H9 (cell line): ENCODE measurements around the gene MAPK14. TPM values are rescaled to one million over a fixed set of nuclear protein-coding genes. Genes with fewer than 3 reads are reported as not detected.
A peak's percentile ranks its signal among the peaks of the same experiment; 100 is the strongest.

Experiments used
- DNase-seq: peaks from one replicate; pipeline ENCODE4 v3.0.0-alpha.2; 2017
- H2AFZ ChIP-seq: one replicate; pipeline ENCODE4 v1.6.1; 2013; ENCODE audit warnings: mild to moderate bottlenecking, low read length, control low read depth, moderate library complexity
- H2AK5ac ChIP-seq: 2 replicates; pipeline ENCODE4 v1.6.1; 2013; ENCODE audit warnings: low read length, control low read depth, mixed read lengths; ENCODE audit not compliant: insufficient read length
- H2BK120ac ChIP-seq: one replicate; pipeline ENCODE4 v1.6.1; 2013; ENCODE audit warnings: low read depth, mild to moderate bottlenecking, low read length, control low read depth, inconsistent platforms; ENCODE audit not compliant: poor library complexity, severe bottlenecking
- H2BK12ac ChIP-seq: 2 replicates; pipeline ENCODE4 v1.6.1; 2013; ENCODE audit warnings: low read length, control low read depth, mixed read lengths, low read depth; ENCODE audit not compliant: insufficient read length
- H2BK15ac ChIP-seq: 2 replicates; pipeline ENCODE4 v1.6.1; 2013; ENCODE audit warnings: low read depth, low read length, control low read depth
- H2BK20ac ChIP-seq: one replicate; pipeline ENCODE4 v1.6.1; 2013; ENCODE audit warnings: low read depth, mild to moderate bottlenecking, low read length, control low read depth, inconsistent platforms; ENCODE audit not compliant: poor library complexity, severe bottlenecking
- H2BK5ac ChIP-seq: 2 replicates; pipeline ENCODE4 v1.6.1; 2013; ENCODE audit warnings: low read length, control low read depth, mixed read lengths; ENCODE audit not compliant: insufficient read length
- H3K14ac ChIP-seq: 2 replicates; pipeline ENCODE4 v1.6.1; 2013; ENCODE audit warnings: low read length, control low read depth; ENCODE audit not compliant: insufficient read depth
- H3K18ac ChIP-seq: 2 replicates; pipeline ENCODE4 v1.6.1; 2013; ENCODE audit warnings: low read depth, mild to moderate bottlenecking, mixed read lengths, low read length, control low read depth; ENCODE audit not compliant: insufficient read length
- H3K23ac ChIP-seq: 2 replicates; pipeline ENCODE4 v1.6.1; 2013; ENCODE audit warnings: low read length, control low read depth, mixed read lengths, low read depth; ENCODE audit not compliant: insufficient read length
- H3K23me2 ChIP-seq: 2 replicates; pipeline ENCODE4 v1.6.1; 2013; ENCODE audit warnings: low read depth, mild to moderate bottlenecking, mixed read lengths, low read length, control low read depth; ENCODE audit not compliant: insufficient read length, poor library complexity, severe bottlenecking
- H3K27ac ChIP-seq: 2 replicates; pipeline ENCODE4 v1.5.1; 2013; ENCODE audit warnings: low read length, control low read depth, mixed read lengths, low read depth; ENCODE audit not compliant: insufficient read length
- H3K27me3 ChIP-seq: 2 replicates; pipeline ENCODE4 v1.6.1; 2013; ENCODE audit warnings: low read length, control low read depth, inconsistent platforms; ENCODE audit not compliant: insufficient read depth
- H3K4ac ChIP-seq: 2 replicates; pipeline ENCODE4 v1.6.1; 2013; ENCODE audit warnings: low read depth, mild to moderate bottlenecking, control low read depth, inconsistent platforms, low read length, moderate library complexity
- H3K4me1 ChIP-seq: 2 replicates; pipeline ENCODE4 v1.6.1; 2013; ENCODE audit warnings: low read length, control low read depth, inconsistent platforms; ENCODE audit not compliant: insufficient read depth
- H3K4me2 ChIP-seq: 2 replicates; pipeline ENCODE4 v1.6.1; 2013; ENCODE audit warnings: low read length, control low read depth, mixed read lengths; ENCODE audit not compliant: insufficient read length, insufficient read depth
- H3K56ac ChIP-seq: 2 replicates; pipeline ENCODE4 v1.6.1; 2013; ENCODE audit warnings: low read depth, mild to moderate bottlenecking, mixed read lengths, low read length, control low read depth; ENCODE audit not compliant: insufficient read length
- H3K79me1 ChIP-seq: 2 replicates; pipeline ENCODE4 v1.6.1; 2013; ENCODE audit warnings: low read depth, mild to moderate bottlenecking, moderate library complexity, low read length, control low read depth, inconsistent platforms; ENCODE audit not compliant: insufficient read depth, poor library complexity, severe bottlenecking
- H3K79me2 ChIP-seq: 2 replicates; pipeline ENCODE4 v1.6.1; 2013; ENCODE audit warnings: low read length, control low read depth, inconsistent platforms; ENCODE audit not compliant: insufficient read depth
- H3K9ac ChIP-seq: 2 replicates; pipeline ENCODE4 v1.6.1; 2013; ENCODE audit warnings: low read length, control low read depth, mixed read lengths; ENCODE audit not compliant: insufficient read length; ENCODE audit errors: extremely low read depth
- H3K9me3 ChIP-seq: one replicate; pipeline ENCODE4 v1.6.1; 2013; ENCODE audit warnings: low read depth, low read length, inconsistent platforms; ENCODE audit not compliant: control insufficient read depth
- H3T11ph ChIP-seq: one replicate; pipeline ENCODE4 v1.6.1; 2013; ENCODE audit warnings: mild to moderate bottlenecking, low read length, control low read depth, inconsistent platforms
- H4K20me1 ChIP-seq: one replicate; pipeline ENCODE4 v1.6.1; 2013; ENCODE audit not compliant: control insufficient read depth, insufficient read length, insufficient read depth
- H4K5ac ChIP-seq: 2 replicates; pipeline ENCODE4 v1.6.1; 2013; ENCODE audit warnings: low read depth, mild to moderate bottlenecking, mixed read lengths, low read length, control low read depth; ENCODE audit not compliant: insufficient read length
- H4K8ac ChIP-seq: replicated peaks from 2 replicates; pipeline ENCODE4 v1.6.1; 2013; ENCODE audit warnings: low read length, control low read depth, mixed read lengths, low read depth; ENCODE audit not compliant: insufficient read length
- H4K91ac ChIP-seq: 2 replicates; pipeline ENCODE4 v1.6.1; 2013; ENCODE audit warnings: low read depth, mild to moderate bottlenecking, moderate library complexity, mixed read lengths, low read length, control low read depth; ENCODE audit not compliant: insufficient read length
- H3K27ac Mint-ChIP-seq, 3 experiments: 2 replicates in 2 of 3; 3 replicates in 1 of 3; pipeline ENCODE4 v1.8.0; 2020 to 2021; ENCODE audit warnings: mixed read lengths in 3 of 3, mild to moderate bottlenecking in 1 of 3, moderate library complexity in 1 of 3
- H3K27me3 Mint-ChIP-seq: 2 replicates; pipeline ENCODE4 v1.8.0; 2021; ENCODE audit warnings: low read depth, mild to moderate bottlenecking, moderate library complexity, mixed read lengths
- H3K36me3 Mint-ChIP-seq, 3 experiments: 2 replicates in 2 of 3; 3 replicates in 1 of 3; pipeline ENCODE4 v1.8.0; 2020 to 2021; ENCODE audit warnings: low read depth in 3 of 3, mixed read lengths in 3 of 3; ENCODE audit not compliant: insufficient read depth in 1 of 3
- H3K4me1 Mint-ChIP-seq, 2 experiments: 2 replicates each; pipeline ENCODE4 v1.8.0; 2020; ENCODE audit warnings: mixed read lengths in 2 of 2
- H3K4me3 Mint-ChIP-seq, 2 experiments: 2 replicates in 1 of 2; 3 replicates in 1 of 2; pipeline ENCODE4 v1.8.0; 2020 to 2021; ENCODE audit warnings: mild to moderate bottlenecking in 2 of 2, mixed read lengths in 2 of 2, moderate library complexity in 1 of 2
- H3K9me3 Mint-ChIP-seq, 2 experiments: 2 replicates in 1 of 2; 3 replicates in 1 of 2; pipeline ENCODE4 v1.8.0; 2020; ENCODE audit warnings: mild to moderate bottlenecking in 2 of 2, mixed read lengths in 2 of 2, moderate library complexity in 1 of 2
- WGBS: extraction: QIAGEN DNeasy Blood & Tissue Kit; methylation state at CpG from one replicate; pipeline ENCODE4 v1.1.7; 2013; ENCODE audit warnings: missing lambda C conversion rate, low lambda C conversion rate, mixed read lengths; ENCODE audit not compliant: insufficient read length; ENCODE audit errors: extremely low coverage; 5-methylcytosine and 5-hydroxymethylcytosine counted together
- total RNA-seq: library from RNA; stranded (reverse); gene quantifications from 2 replicates; pipeline ENCODE4 v1.2.1, GENCODE V29; 2021
- TF ChIP-seq, protein P1 (sequence below): fragments of 200-600 bp; sonication (generic); conservative IDR thresholded peaks from 3 replicates; pipeline ENCODE4 v1.8.0; 2021; ENCODE audit warnings: antibody characterized with exemption, mild to moderate bottlenecking

Gene MAPK14
- total RNA-seq, 1 experiment from 2014 or later, result 40.5 TPM

DNA sequence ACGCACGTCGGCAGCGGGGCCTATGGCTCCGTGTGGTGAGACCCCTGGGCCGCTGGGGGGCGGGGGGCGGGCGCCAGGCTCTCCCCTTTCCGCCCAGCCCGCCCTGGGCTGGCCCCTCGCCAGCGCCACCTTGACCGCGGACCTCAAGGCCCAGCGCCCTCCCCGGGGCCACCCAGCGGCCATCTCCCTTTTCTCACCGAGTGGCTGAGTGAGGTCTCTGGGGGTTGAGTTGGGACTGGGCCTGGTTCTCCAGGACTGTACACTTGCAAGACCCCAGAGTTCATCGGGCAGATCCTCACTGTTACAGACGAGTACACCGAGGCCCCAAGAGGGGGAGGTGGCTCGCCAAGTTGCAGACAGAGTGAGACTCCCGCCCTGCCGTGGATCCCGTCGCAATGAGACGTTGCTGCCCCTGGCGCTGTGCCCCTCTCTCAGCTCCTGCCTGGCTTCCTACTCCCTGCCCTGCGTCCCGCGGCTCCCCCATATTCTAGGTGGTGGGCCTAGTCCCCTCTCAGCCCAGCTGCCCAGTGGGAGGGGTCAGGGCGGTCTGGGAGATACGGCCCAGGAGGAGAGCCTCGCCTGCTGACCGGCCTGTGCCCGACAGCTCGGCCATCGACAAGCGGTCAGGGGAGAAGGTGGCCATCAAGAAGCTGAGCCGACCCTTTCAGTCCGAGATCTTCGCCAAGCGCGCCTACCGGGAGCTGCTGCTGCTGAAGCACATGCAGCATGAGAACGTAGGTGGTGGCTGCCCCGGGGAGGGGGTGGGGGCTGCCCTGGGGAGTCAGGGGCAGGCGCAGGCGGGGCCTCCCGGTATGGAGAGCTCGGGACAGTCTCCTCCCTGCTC is 103.3 kb downstream of the MAPK14 start:
- WGBS, result no CpG with 5 or more reads among the region's 52 CpGs
- Mint-ChIP-seq H3K27ac (no peak overlapping the region), H3K9me3 (peaks cover 0 to 2% of the 10 kb centered on the region in 2 experiments; a peak in 1 of 5 replicates), H3K36me3 (peaks cover 0 to 6% (median 0%) of the 10 kb centered on the region in 3 experiments; a peak in 1 of 7 replicates), H3K27me3 (peaks cover 10% of the 10 kb centered on the region), H3K4me1 (peaks cover 22 to 24% of the 10 kb centered on the region in 2 experiments), H3K4me3 (peak overlapping the region; percentile 64)
- Histone ChIP-seq H4K20me1 (peaks cover 2% of the 10 kb centered on the region), H3K4me2 (peak overlapping the region; percentile 44), H4K5ac (no peak overlapping the region), H3K27me3 (no peaks in the 10 kb centered on the region; the same call in 1 of the 2 replicates), H2BK120ac (no peak overlapping the region), H2AK5ac (no peak overlapping the region), H3K4ac (no peak overlapping the region), H3K79me2 (no peaks in the 10 kb centered on the region), H3T11ph (no peak overlapping the region), H3K9ac (no peak overlapping the region), H3K18ac (peak overlapping the region; percentile 86), H3K23ac (no peak overlapping the region), H3K56ac (no peak overlapping the region), H2BK15ac (no peak overlapping the region), H2AFZ (no peak overlapping the region), H3K27ac (no peak overlapping the region), H3K14ac (peak overlapping the region; percentile 66; the same call in 1 of the 2 replicates), H3K4me1 (peaks cover 5% of the 10 kb centered on the region), H3K79me1 (no peaks in the 10 kb centered on the region), H2BK20ac (no peak overlapping the region), H4K91ac (no peak overlapping the region), H2BK5ac (no peak overlapping the region), H2BK12ac (no peak overlapping the region), H3K9me3 (no peaks in the 10 kb centered on the region), H4K8ac (no peak overlapping the region), H3K23me2 (peaks cover 8% of the 10 kb centered on the region)
- DNase-seq, result peak; percentile 62
- TF ChIP-seq, protein P1, sequence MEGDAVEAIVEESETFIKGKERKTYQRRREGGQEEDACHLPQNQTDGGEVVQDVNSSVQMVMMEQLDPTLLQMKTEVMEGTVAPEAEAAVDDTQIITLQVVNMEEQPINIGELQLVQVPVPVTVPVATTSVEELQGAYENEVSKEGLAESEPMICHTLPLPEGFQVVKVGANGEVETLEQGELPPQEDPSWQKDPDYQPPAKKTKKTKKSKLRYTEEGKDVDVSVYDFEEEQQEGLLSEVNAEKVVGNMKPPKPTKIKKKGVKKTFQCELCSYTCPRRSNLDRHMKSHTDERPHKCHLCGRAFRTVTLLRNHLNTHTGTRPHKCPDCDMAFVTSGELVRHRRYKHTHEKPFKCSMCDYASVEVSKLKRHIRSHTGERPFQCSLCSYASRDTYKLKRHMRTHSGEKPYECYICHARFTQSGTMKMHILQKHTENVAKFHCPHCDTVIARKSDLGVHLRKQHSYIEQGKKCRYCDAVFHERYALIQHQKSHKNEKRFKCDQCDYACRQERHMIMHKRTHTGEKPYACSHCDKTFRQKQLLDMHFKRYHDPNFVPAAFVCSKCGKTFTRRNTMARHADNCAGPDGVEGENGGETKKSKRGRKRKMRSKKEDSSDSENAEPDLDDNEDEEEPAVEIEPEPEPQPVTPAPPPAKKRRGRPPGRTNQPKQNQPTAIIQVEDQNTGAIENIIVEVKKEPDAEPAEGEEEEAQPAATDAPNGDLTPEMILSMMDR, result peak; percentile 44; the same call in 2 of the 3 replicates
